ENCODE results near the gene PLEKHG1.

Gene PLEKHG1

GRCh38 chr6:150601439-150601838 is 1.8 kb downstream of the PLEKHG1 start:
- no peak for ATAC-seq
- TF ChIP-seq ARNTL (CRISPR knock-in tag; IDR thresholded peaks at IDR 0.05; ENCODE audit: borderline replicate concordance, low read depth) (no peak), TSHZ2 (CRISPR knock-in tag; IDR thresholded peaks at IDR 0.05) (no peak), ISL1 (CRISPR knock-in tag; IDR thresholded peaks at IDR 0.05) (no peak), RARB (CRISPR knock-in tag; IDR thresholded peaks at IDR 0.05) (no peak), BACH2 (CRISPR knock-in tag; IDR thresholded peaks at IDR 0.05; ENCODE audit: borderline replicate concordance) (no peak), SNAI2 (CRISPR knock-in tag; IDR thresholded peaks at IDR 0.05) (no peak), ESRRG (CRISPR knock-in tag; IDR thresholded peaks at IDR 0.05) (no peak), CSDC2 (CRISPR knock-in tag; IDR thresholded peaks at IDR 0.05) (no peak), ZNF565 (CRISPR knock-in tag; conservative IDR thresholded peaks at IDR 0.05; ENCODE audit: low read depth) (no peak), ZFP3 (CRISPR knock-in tag; IDR thresholded peaks at IDR 0.05) (no peak), ZFP30 (CRISPR knock-in tag; IDR thresholded peaks at IDR 0.05) (no peak), ZNF8 (CRISPR knock-in tag; IDR thresholded peaks at IDR 0.05) (no peak), TCF4 (CRISPR knock-in tag; IDR thresholded peaks at IDR 0.05; ENCODE audit: borderline replicate concordance) (no peak), CSRNP3 (CRISPR knock-in tag; IDR thresholded peaks at IDR 0.05) (no peak), PATZ1 (CRISPR knock-in tag; IDR thresholded peaks at IDR 0.05; ENCODE audit: borderline replicate concordance) (no peak), GLIS3 (CRISPR knock-in tag; IDR thresholded peaks at IDR 0.05) (no peak), TOX (CRISPR knock-in tag; IDR thresholded peaks at IDR 0.05; ENCODE audit: borderline replicate concordance) (no peak)
- TF ChIP-seq, protein P1, sequence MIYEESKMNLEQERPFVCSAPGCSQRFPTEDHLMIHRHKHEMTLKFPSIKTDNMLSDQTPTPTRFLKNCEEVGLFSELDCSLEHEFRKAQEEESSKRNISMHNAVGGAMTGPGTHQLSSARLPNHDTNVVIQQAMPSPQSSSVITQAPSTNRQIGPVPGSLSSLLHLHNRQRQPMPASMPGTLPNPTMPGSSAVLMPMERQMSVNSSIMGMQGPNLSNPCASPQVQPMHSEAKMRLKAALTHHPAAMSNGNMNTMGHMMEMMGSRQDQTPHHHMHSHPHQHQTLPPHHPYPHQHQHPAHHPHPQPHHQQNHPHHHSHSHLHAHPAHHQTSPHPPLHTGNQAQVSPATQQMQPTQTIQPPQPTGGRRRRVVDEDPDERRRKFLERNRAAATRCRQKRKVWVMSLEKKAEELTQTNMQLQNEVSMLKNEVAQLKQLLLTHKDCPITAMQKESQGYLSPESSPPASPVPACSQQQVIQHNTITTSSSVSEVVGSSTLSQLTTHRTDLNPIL (CRISPR knock-in tag; IDR thresholded peaks at IDR 0.05; ENCODE audit: low read depth), result no peak
- TF ChIP-seq, protein P2, sequence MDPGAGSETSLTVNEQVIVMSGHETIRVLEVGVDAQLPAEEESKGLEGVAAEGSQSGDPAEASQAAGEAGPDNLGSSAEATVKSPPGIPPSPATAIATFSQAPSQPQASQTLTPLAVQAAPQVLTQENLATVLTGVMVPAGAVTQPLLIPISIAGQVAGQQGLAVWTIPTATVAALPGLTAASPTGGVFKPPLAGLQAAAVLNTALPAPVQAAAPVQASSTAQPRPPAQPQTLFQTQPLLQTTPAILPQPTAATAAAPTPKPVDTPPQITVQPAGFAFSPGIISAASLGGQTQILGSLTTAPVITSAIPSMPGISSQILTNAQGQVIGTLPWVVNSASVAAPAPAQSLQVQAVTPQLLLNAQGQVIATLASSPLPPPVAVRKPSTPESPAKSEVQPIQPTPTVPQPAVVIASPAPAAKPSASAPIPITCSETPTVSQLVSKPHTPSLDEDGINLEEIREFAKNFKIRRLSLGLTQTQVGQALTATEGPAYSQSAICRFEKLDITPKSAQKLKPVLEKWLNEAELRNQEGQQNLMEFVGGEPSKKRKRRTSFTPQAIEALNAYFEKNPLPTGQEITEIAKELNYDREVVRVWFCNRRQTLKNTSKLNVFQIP (CRISPR knock-in tag; IDR thresholded peaks at IDR 0.05; ENCODE audit: borderline replicate concordance, low read depth), result no peak

DNA sequence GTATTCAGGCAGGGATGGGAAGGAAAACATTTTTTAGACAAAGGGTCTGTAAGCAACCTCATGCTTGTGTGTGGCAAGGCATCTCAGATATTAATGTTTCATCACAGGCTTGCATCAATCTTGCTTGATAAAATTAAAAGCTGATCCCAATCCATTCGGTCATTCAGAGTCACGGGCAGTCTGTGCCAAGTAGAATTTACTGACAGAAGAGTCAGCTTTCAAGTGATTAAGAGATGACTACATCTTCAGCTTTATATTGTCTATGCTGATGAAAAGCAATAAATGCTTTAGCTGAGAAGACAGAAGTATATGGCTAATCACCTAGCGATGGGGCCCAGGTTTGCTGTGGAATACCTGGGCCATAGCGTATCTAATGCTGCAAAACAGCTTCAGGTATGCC is 3.5 kb downstream of the PLEKHG1 start:
- TF ChIP-seq PATZ1 (CRISPR knock-in tag; IDR thresholded peaks at IDR 0.05; ENCODE audit: borderline replicate concordance) (no peak), ESRRG (CRISPR knock-in tag; IDR thresholded peaks at IDR 0.05) (no peak), CSRNP3 (CRISPR knock-in tag; IDR thresholded peaks at IDR 0.05) (no peak), RARB (CRISPR knock-in tag; IDR thresholded peaks at IDR 0.05) (no peak), ZFP3 (CRISPR knock-in tag; IDR thresholded peaks at IDR 0.05) (no peak), ISL1 (CRISPR knock-in tag; IDR thresholded peaks at IDR 0.05) (no peak), ZNF565 (CRISPR knock-in tag; conservative IDR thresholded peaks at IDR 0.05; ENCODE audit: low read depth) (no peak), ZFP30 (CRISPR knock-in tag; IDR thresholded peaks at IDR 0.05) (no peak), TCF4 (CRISPR knock-in tag; IDR thresholded peaks at IDR 0.05; ENCODE audit: borderline replicate concordance) (no peak), OSR1 (CRISPR knock-in tag; IDR thresholded peaks at IDR 0.05) (no peak), TOX (CRISPR knock-in tag; IDR thresholded peaks at IDR 0.05; ENCODE audit: borderline replicate concordance) (no peak), ARNTL (CRISPR knock-in tag; IDR thresholded peaks at IDR 0.05; ENCODE audit: borderline replicate concordance, low read depth) (no peak), GLIS3 (CRISPR knock-in tag; IDR thresholded peaks at IDR 0.05) (no peak)
- TF ChIP-seq, protein P2 (CRISPR knock-in tag; IDR thresholded peaks at IDR 0.05; ENCODE audit: borderline replicate concordance, low read depth), result no peak
- no peak for ATAC-seq
